Measurements from ENCODE around the gene CDH15. TPM values are rescaled to one million over a fixed set of nuclear protein-coding genes. Genes with fewer than 3 reads are reported as not detected.

The CDH15 gene
- total and polyA plus RNA-seq, 9 of the 15 experiments (the other 6 are each of a cell fraction or from before 2014, with no cell fraction given) = 0.07 to 0.18 TPM; not detected in 7

GRCh38 chr16:89217388-89218191 lies 46.0 kb downstream of the CDH15 start, which contains the start of gene ZNF778 (continued):
- TF ChIP-seq ZNF639 (CRISPR knock-in tag; conservative IDR thresholded peaks at IDR 0.05 in 1 of 2, IDR thresholded peaks at IDR 0.05 in 1 of 2) (no peak), FOXK2 (conservative IDR thresholded peaks at IDR 0.05 in 1 of 2, IDR thresholded peaks at IDR 0.05 in 1 of 2; ENCODE audit: low read depth in 2 of 2) (peak; percentile 57 to 78; a peak in 3 of 4 replicates), E2F8 (IDR thresholded peaks at IDR 0.05; ENCODE audit: low read depth, partially characterized antibody) (peak; percentile 84), ZNF551 (CRISPR knock-in tag; IDR thresholded peaks at IDR 0.05) (no peak), HMG20A (CRISPR knock-in tag; conservative IDR thresholded peaks at IDR 0.05) (no peak), MNT (conservative IDR thresholded peaks at IDR 0.05) (peak; percentile 92 to 97), SRSF1 (IDR thresholded peaks at IDR 0.05; ENCODE audit: low read depth, low read length) (no peak), ZMIZ1 (IDR thresholded peaks at IDR 0.05; ENCODE audit: low read depth in 2 of 2, low read length in 2 of 2) (0 out of 4 replicates have a peak, but pooled peaks of 1 of the 2 experiments have one; percentile 28), WHSC1 (IDR thresholded peaks at IDR 0.05; ENCODE audit: low read length) (no peak), CHAMP1 (IDR thresholded peaks at IDR 0.05) (no peak), PHF21A (IDR thresholded peaks at IDR 0.05; ENCODE audit: borderline replicate concordance, low read depth) (no peak), TOE1 (IDR thresholded peaks at IDR 0.05; ENCODE audit: borderline replicate concordance) (peak; percentile 47; the same call in 1 of the 2 replicates), TOE1 (CRISPR knock-in tag; IDR thresholded peaks at IDR 0.05; ENCODE audit: borderline replicate concordance, low read depth) (no peak)

All from K562 (cell line).